H1 (cell line): ENCODE data around the gene SNF8. TPM values are rescaled to one million over a fixed set of nuclear protein-coding genes. Genes with fewer than 3 reads are reported as not detected.

Experiments
- CTCF ChIA-PET: fragments of 300-600 bp; sonication (Branson Sonifier 250); formaldehyde crosslinking; loops from one replicate; lab custom pipeline; 2021; ENCODE audit not compliant: partially characterized antibody; lab: Charles Lee
- POLR2A ChIA-PET: fragments of 300-600 bp; sonication (Branson Sonifier 250); formaldehyde crosslinking; loops from one replicate; lab custom pipeline; 2021; ENCODE audit warnings: inconsistent platforms; ENCODE audit not compliant: partially characterized antibody; lab: Charles Lee
- DNase-seq, 2 experiments: peaks; one replicate each; pipeline versions ENCODE4 v3.0.0 to v3.0.0-alpha.2; 2010 to 2022; ENCODE audit warnings: low spot score in 2 of 2, low read depth in 1 of 2, mixed read lengths in 1 of 2
- FAIRE-seq: peaks from 2 replicates; lab custom pipeline; 2011; peaks lifted over from hg19 to GRCh38; lab: Jason Lieb, UNC
- H2AFZ ChIP-seq: 2 replicates; pipeline ENCODE4 v1.8.1; 2012; ENCODE audit warnings: low read length, inconsistent platforms
- H2AK5ac ChIP-seq: 2 replicates; pipeline ENCODE4 v1.6.1; 2013; ENCODE audit warnings: low read depth, low read length
- H2BK120ac ChIP-seq: replicated peaks from 2 replicates; pipeline ENCODE3; 2013; ENCODE audit warnings: low read depth, low read length, inconsistent platforms
- H2BK12ac ChIP-seq: 2 replicates; pipeline ENCODE4 v1.6.1; 2013; ENCODE audit warnings: low read depth, low read length
- H2BK15ac ChIP-seq: 2 replicates; pipeline ENCODE4 v1.6.1; 2013; ENCODE audit warnings: low read length
- H2BK20ac ChIP-seq: 2 replicates; pipeline ENCODE4 v1.6.1; 2013; ENCODE audit warnings: low read length
- H2BK5ac ChIP-seq: 2 replicates; pipeline ENCODE4 v1.6.1; 2013; ENCODE audit warnings: low read depth, low read length
- H3K14ac ChIP-seq: 2 replicates; pipeline ENCODE4 v1.6.1; 2013; ENCODE audit warnings: inconsistent platforms; ENCODE audit not compliant: insufficient read length
- H3K18ac ChIP-seq: 2 replicates; pipeline ENCODE4 v1.6.1; 2013; ENCODE audit warnings: low read length; ENCODE audit errors: extremely low read depth
- H3K23ac ChIP-seq: 2 replicates; pipeline ENCODE4 v1.6.1; 2013; ENCODE audit warnings: inconsistent platforms; ENCODE audit not compliant: insufficient read length
- H3K23me2 ChIP-seq: 2 replicates; pipeline ENCODE4 v1.6.1; 2013; ENCODE audit warnings: low read depth, low read length
- H3K27ac ChIP-seq: 2 replicates; pipeline ENCODE4 v1.6.1; 2011; ENCODE audit warnings: low read depth, low read length, inconsistent platforms
- H3K27me3 ChIP-seq, 4 experiments: replicated peaks in 1 of 4; 1 replicate in 1 of 4; 2 replicates in 3 of 4; pipeline versions ENCODE4 v1.6.1 to v1.8.1; 2011 to 2013; ENCODE audit warnings: low read length in 3 of 4, mild to moderate bottlenecking in 3 of 4, inconsistent platforms in 2 of 4, mixed read lengths in 2 of 4, moderate library complexity in 1 of 4; ENCODE audit not compliant: control insufficient read depth in 3 of 4, insufficient read depth in 3 of 4; ENCODE audit errors: extremely low read depth in 1 of 4
- H3K36me3 ChIP-seq, 4 experiments: 2 replicates each; pipeline versions ENCODE4 v1.6.1 to v1.8.1; 2011 to 2013; ENCODE audit warnings: mild to moderate bottlenecking in 4 of 4, low read length in 3 of 4, moderate library complexity in 2 of 4, control low read depth in 1 of 4, inconsistent platforms in 1 of 4; ENCODE audit not compliant: insufficient read depth in 4 of 4, control insufficient read depth in 2 of 4
- H3K4ac ChIP-seq: replicated peaks from 2 replicates; pipeline ENCODE3; 2013; ENCODE audit warnings: low read length, low read depth, mixed read lengths, inconsistent platforms; ENCODE audit not compliant: insufficient read length
- H3K4me1 ChIP-seq, 4 experiments: replicated peaks in 1 of 4; 1 replicate in 1 of 4; 2 replicates in 3 of 4; pipeline versions ENCODE4 v1.6.1 to v1.8.1; 2011 to 2013; ENCODE audit warnings: low read length in 3 of 4, inconsistent platforms in 2 of 4, mixed read lengths in 1 of 4; ENCODE audit not compliant: insufficient read depth in 4 of 4, control insufficient read depth in 3 of 4
- H3K4me2 ChIP-seq, 2 experiments: 2 replicates each; pipeline versions ENCODE4 v1.6.1 to v1.8.1; 2011 to 2013; ENCODE audit warnings: low read depth in 2 of 2, low read length in 2 of 2, control low read depth in 1 of 2, inconsistent platforms in 1 of 2, mild to moderate bottlenecking in 1 of 2; ENCODE audit not compliant: insufficient read depth in 1 of 2
- H3K4me3 ChIP-seq, 4 experiments: fragments of 200-600, 300-600 bp in 1 of 4; sonication (generic), shearing (Covaris generic), sonication (Bioruptor Twin) in 1 of 4; 2 replicates each; pipeline versions ENCODE4 v1.5.1 to v1.8.1; 2011 to 2016; ENCODE audit warnings: low read length in 4 of 4, low read depth in 3 of 4, control low read depth in 2 of 4, inconsistent platforms in 2 of 4, mild to moderate bottlenecking in 2 of 4, mixed read lengths in 1 of 4, moderate library complexity in 1 of 4; ENCODE audit not compliant: insufficient read depth in 2 of 4; ENCODE audit errors: extremely low read depth in 1 of 4
- H3K56ac ChIP-seq: replicated peaks from 2 replicates; pipeline ENCODE3; 2013; ENCODE audit warnings: low read depth, mild to moderate bottlenecking, mixed read lengths, low read length, inconsistent platforms; ENCODE audit not compliant: insufficient read length
- H3K79me1 ChIP-seq: 2 replicates; pipeline ENCODE4 v1.6.1; 2013; ENCODE audit warnings: low read depth, low read length, control low read depth
- H3K79me2 ChIP-seq, 2 experiments: 2 replicates each; pipeline versions ENCODE4 v1.6.1 to v1.8.1; 2012 to 2013; ENCODE audit warnings: low read length in 2 of 2, mild to moderate bottlenecking in 2 of 2, inconsistent platforms in 1 of 2; ENCODE audit not compliant: insufficient read depth in 2 of 2, control insufficient read depth in 1 of 2
- H3K9ac ChIP-seq, 4 experiments: replicated peaks in 1 of 4; 1 replicate in 1 of 4; 2 replicates in 3 of 4; pipeline versions ENCODE4 v1.6.1 to v1.8.1; 2011 to 2013; ENCODE audit warnings: low read depth in 3 of 4, low read length in 3 of 4, control low read depth in 2 of 4, mild to moderate bottlenecking in 2 of 4, moderate library complexity in 2 of 4, inconsistent platforms in 1 of 4; ENCODE audit errors: extremely low read depth in 1 of 4
- H3K9me3 ChIP-seq, 2 experiments: 2 replicates each; pipeline versions ENCODE4 v1.6.1 to v1.8.1; 2012 to 2013; ENCODE audit warnings: mild to moderate bottlenecking in 2 of 2, moderate library complexity in 2 of 2, control low read depth in 1 of 2, inconsistent platforms in 1 of 2, low read depth in 1 of 2, low read length in 1 of 2, mixed read lengths in 1 of 2; ENCODE audit not compliant: insufficient read depth in 2 of 2
- H4K20me1 ChIP-seq, 2 experiments: replicated peaks in 1 of 2; 2 replicates each; pipeline versions ENCODE3 to v1.8.1; 2011 to 2013; ENCODE audit warnings: inconsistent platforms in 2 of 2, low read length in 2 of 2, mild to moderate bottlenecking in 1 of 2; ENCODE audit not compliant: insufficient read depth in 2 of 2, control insufficient read depth in 1 of 2
- H4K5ac ChIP-seq: 2 replicates; pipeline ENCODE4 v1.6.1; 2013; ENCODE audit warnings: low read length, low read depth, mixed read lengths, inconsistent platforms; ENCODE audit not compliant: insufficient read length
- H4K8ac ChIP-seq: 2 replicates; pipeline ENCODE4 v1.8.0; 2013; ENCODE audit warnings: mild to moderate bottlenecking, moderate library complexity, low read length, inconsistent platforms; ENCODE audit not compliant: insufficient read depth; ENCODE audit errors: extremely low read depth
- H4K91ac ChIP-seq: replicated peaks from 2 replicates; pipeline ENCODE3; 2013; ENCODE audit warnings: low read length, mixed read lengths, inconsistent platforms; ENCODE audit not compliant: insufficient read length
- CEBPB ChIP-seq: IDR thresholded peaks from 2 replicates; pipeline ENCODE4 v1.6.1; 2012; ENCODE audit warnings: low read depth, low read length
- CHD2 ChIP-seq: IDR thresholded peaks from 2 replicates; pipeline ENCODE4 v1.6.1; 2012; ENCODE audit warnings: low read length, improper control_type of control experiment
- CTBP2 ChIP-seq: IDR thresholded peaks from 2 replicates; pipeline ENCODE4 v1.7.0; 2011; ENCODE audit warnings: borderline replicate concordance, mild to moderate bottlenecking, moderate library complexity, mixed read lengths, low read length; ENCODE audit not compliant: insufficient read depth, insufficient read length
- GABPA ChIP-seq: IDR thresholded peaks from 2 replicates; pipeline ENCODE4 v1.6.1; 2011; ENCODE audit warnings: mild to moderate bottlenecking, low read length, moderate library complexity, borderline replicate concordance; ENCODE audit not compliant: insufficient read depth
- MAFK ChIP-seq: IDR thresholded peaks from 2 replicates; pipeline ENCODE4 v1.6.1; 2012; ENCODE audit warnings: low read depth, mild to moderate bottlenecking, improper control_type of control experiment, low read length
- NRF1 ChIP-seq: IDR thresholded peaks from 2 replicates; pipeline ENCODE4 v1.6.1; 2011; ENCODE audit warnings: mild to moderate bottlenecking, low read depth, low read length, improper control_type of control experiment
- POLR2AphosphoS5 ChIP-seq: IDR thresholded peaks from 2 replicates; pipeline ENCODE4 v1.6.1; 2011; ENCODE audit warnings: low read depth, low read length
- SAP30 ChIP-seq: fragments of 300-600 bp; sonication (generic); IDR thresholded peaks from 2 replicates; pipeline ENCODE4 v1.7.1; 2012; ENCODE audit warnings: low read length, moderate library complexity, mild to moderate bottlenecking, inconsistent platforms; ENCODE audit not compliant: insufficient read depth, insufficient replicate concordance
- SP1 ChIP-seq: IDR thresholded peaks from 2 replicates; pipeline ENCODE4 v1.6.1; 2011; ENCODE audit warnings: low read depth, low read length
- SP2 ChIP-seq: IDR thresholded peaks from 2 replicates; pipeline ENCODE4 v1.6.1; 2012; ENCODE audit warnings: mild to moderate bottlenecking, low read length, inconsistent platforms
- SUZ12 ChIP-seq: fragments of 200-600 bp; sonication (generic); IDR thresholded peaks from 2 replicates; pipeline ENCODE4 v1.6.1; 2012; ENCODE audit warnings: mild to moderate bottlenecking, inconsistent platforms, low read length, moderate library complexity, mixed read lengths
- TAF1 ChIP-seq: IDR thresholded peaks from 2 replicates; pipeline ENCODE4 v1.6.1; 2011; ENCODE audit warnings: mild to moderate bottlenecking, low read depth, low read length
- WGBS, 2 experiments: shearing (Covaris generic) in 1 of 2; methylation state at CpG; one replicate each; pipeline versions ENCODE4 v1.1.6 to v1.1.7; 2013 to 2015; ENCODE audit warnings: low lambda C conversion rate in 2 of 2, mixed read lengths in 2 of 2, inconsistent platforms in 1 of 2, low coverage in 1 of 2, missing lambda C conversion rate in 1 of 2; ENCODE audit not compliant: insufficient replicate concordance in 2 of 2, insufficient coverage in 1 of 2, insufficient read length in 1 of 2; ENCODE audit errors: extremely low coverage in 1 of 2, missing lambda C conversion rate in 1 of 2; 5-methylcytosine and 5-hydroxymethylcytosine counted together
- polyA plus RNA-seq, 7 experiments: library from polyadenylated mRNA; depleted of rRNA in 3 of 7; stranded (reverse) in 5 of 7; unstranded in 2 of 7; fragments of >200 nt in 5 of 7; fragments of 200-250 nt in 2 of 7; gene quantifications; 1 replicate in 5 of 7; 2 replicates in 1 of 7; 4 replicates in 1 of 7; pipeline versions ENCODE4 v1.2.1 to v1.2.3, GENCODE V29; 2011 to 2013; ENCODE audit warnings: missing spikeins in 2 of 7, mixed read lengths in 2 of 7
- total RNA-seq: library from RNA; stranded (reverse); fragmentation: NEBNext Ultra II Directional; extraction: Animal tissue kit (Norgen Biotek cat#: 25700); gene quantifications from 2 replicates; pipeline ENCODE4 v1.2.1, GENCODE V29; 2021
- TF ChIP-seq, protein P1 (sequence below): IDR thresholded peaks from 2 replicates; pipeline ENCODE4 v1.6.1; 2011; ENCODE audit warnings: low read depth, mild to moderate bottlenecking, low read length; ENCODE audit not compliant: insufficient read depth

SNF8 gene
- total and polyA plus RNA-seq, 2 of the 8 experiments (the other 6 are each of a cell fraction or from before 2014, with no cell fraction given) = 132 to 133 TPM

DNA sequence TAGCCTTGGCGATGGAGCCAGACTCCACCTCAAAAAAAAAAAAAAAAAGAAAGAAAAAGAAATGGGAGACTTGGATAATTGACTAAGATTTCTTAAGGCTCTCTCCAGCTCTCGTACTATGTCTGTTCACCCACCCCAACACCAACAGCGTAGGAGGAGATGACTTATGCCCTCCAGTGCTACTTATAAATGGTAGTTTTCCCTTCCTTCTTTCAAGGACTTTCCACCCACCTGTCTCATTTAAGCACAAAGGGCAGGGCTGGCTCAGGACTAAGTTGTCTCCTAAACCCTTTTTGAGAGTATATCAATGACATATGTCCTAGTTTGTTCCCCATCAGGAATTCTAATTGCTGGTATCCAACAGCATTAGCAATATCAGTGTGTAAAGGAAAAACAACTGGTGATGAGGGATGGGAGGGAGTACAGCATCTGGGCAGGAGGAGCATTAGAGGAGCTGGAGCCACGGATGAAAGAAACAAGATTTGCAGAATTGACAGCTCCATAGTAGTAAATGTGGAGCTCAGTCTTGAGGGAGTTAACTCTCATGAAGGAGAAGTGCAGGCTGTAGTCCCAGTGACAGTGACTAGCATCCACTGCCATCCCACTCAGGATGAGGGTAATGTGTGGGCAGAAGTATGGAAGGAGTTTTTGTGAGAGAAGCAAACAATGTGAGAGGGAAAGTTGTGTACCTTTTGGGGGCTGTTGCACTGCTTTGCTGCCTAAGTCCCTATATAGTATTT, 19.2 kb downstream of the SNF8 start:
- Histone ChIP-seq H3K18ac (no peak overlapping the region), H3K9me3 (no peaks in the 10 kb centered on the region), H2BK120ac (no peak overlapping the region), H2BK5ac (no peak overlapping the region), H3K56ac (no peak overlapping the region), H3K27ac (no peak overlapping the region), H3K4me3 (no peak overlapping the region), H4K20me1 (peaks cover 6 to 15% of the 10 kb centered on the region in 2 experiments), H4K5ac (no peak overlapping the region), H3K9ac (no peak overlapping the region), H2BK20ac (no peak overlapping the region), H2BK12ac (no peak overlapping the region), H3K36me3 (peaks cover 19 to 91% (median 61%) of the 10 kb centered on the region in 4 experiments), H4K91ac (no peak overlapping the region), H2AK5ac (no peak overlapping the region), H2BK15ac (no peak overlapping the region), H3K14ac (no peak overlapping the region), H3K79me1 (no peaks in the 10 kb centered on the region), H3K79me2 (no peaks in the 10 kb centered on the region), H3K4ac (no peak overlapping the region), H4K8ac (no peak overlapping the region), H3K4me2 (no peak overlapping the region), H3K27me3 (no peaks in the 10 kb centered on the region), H3K23me2 (no peaks in the 10 kb centered on the region), H2AFZ (no peak overlapping the region), H3K23ac (no peak overlapping the region), H3K4me1 (no peaks in the 10 kb centered on the region)
- WGBS, 2 experiments = 94% methylated on average over 4 of the region's 4 CpGs; no CpG with 5 or more reads in 1 of the 2 experiments
- ChIA-PET POLR2A (interaction anchor here (0.7 to 2.9 kb wide), 6 partner anchors 10 to 122 kb away, joined by 3 to 11 read pairs (median 4); partner anchors contain the start of gene SNF8), CTCF (interaction anchor here (0.7 kb wide), 1 partner anchor 10 kb away, joined by 3 read pairs; no protein-coding TSS in a partner anchor)
- DNase-seq (no peak), FAIRE-seq (no peak)
- TF ChIP-seq SUZ12 (no peak), SP1 (no peak), CHD2 (no peak), CEBPB (no peak), TAF1 (no peak), CTBP2 (no peak), SAP30 (no peak), GABPA (no peak), NRF1 (no peak), SP2 (no peak), MAFK (no peak), POLR2AphosphoS5 (no peak)
- TF ChIP-seq, protein P1, sequence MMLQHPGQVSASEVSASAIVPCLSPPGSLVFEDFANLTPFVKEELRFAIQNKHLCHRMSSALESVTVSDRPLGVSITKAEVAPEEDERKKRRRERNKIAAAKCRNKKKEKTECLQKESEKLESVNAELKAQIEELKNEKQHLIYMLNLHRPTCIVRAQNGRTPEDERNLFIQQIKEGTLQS = no peak
